Hematopoietic multipotent progenitor cell treated with erythropoietin and hydrocortisone succinate and interleukin-3 and kit ligand, for 4 days (in vitro differentiated cells): ENCODE data around the gene ANTXR1.
"Not testable (repeated sequence)": the region's sequence is repeated elsewhere in the genome, so short reads cannot be mapped to it uniquely, and the experiment has no call there.

Experiments used
- DNase-seq: peaks from one replicate; pipeline ENCODE4 v3.0.0-alpha.2; 2015

ANTXR1 gene

DNA sequence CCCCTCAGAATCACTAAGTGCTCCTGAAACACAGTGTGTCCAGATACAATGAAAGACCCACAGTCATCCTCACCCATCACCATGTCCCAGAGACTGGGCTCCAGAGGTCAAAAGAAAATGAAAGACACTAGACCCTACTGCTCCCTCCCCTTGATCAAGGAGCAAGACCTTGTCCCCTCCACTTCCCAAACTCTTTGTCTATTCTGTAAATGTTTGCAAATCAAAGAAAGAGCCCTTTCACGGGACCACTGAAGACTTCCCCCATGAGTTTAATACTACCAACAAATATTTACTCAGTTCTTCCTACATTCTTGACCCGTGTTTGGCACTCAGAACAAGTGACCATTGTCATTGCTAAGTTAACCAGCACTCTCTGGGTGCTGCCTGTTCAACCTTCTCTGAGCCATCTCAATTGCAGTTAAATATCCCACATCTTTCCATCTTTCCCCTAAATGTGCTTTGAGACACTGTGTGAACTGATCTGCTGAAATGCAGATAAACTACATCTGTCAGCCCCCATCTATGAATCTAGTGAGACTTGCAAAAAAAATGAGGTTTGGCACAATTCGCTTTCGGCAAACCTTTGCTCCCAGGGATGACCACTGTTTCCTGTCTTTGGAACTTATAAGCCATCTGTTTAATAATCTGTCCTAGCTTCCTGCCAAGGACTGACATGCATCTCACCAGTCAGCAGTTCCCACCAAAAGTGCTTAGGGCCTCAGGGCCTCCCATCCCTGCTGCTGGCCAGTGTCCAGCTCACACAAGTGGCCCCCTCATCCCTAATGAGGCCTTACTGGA lies 203.8 kb downstream of the ANTXR1 start:
- DNase-seq: peak; percentile 39

DNA sequence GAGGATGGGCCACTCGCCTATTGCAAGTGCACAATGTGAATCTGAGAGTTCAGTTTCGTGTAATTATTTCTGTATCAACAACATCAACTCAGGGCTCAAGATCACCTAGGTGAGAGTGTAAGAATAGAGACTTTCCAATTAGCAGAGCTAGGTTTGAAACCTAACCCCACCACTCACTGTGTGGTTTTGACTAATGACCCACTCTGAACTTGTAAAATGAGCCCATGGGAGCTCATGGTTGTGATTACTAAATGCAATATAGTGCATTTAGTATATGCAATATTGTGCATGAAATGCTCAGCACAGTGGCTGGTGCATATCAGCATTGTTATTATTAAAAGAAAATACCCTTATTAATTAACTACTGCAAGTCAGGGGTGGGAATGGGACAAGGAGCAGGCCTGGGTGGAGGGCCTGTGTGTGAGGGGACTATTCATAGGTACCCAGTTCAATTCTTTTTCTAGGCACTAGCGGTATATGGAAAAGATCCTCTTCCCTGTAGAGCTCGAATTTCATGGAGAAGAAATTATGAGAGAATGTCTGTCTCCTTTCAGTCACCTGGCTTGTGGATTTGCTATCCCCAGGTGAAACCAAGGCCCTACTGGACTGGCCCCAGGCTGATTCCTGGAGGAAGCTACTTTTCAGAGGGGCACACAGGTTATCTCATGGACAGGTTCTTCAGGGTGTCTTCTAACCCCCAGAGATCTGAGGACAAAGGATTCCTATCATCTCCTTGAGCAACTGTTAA lies 204.5 kb downstream of the ANTXR1 start:
- DNase-seq: no peak

DNA sequence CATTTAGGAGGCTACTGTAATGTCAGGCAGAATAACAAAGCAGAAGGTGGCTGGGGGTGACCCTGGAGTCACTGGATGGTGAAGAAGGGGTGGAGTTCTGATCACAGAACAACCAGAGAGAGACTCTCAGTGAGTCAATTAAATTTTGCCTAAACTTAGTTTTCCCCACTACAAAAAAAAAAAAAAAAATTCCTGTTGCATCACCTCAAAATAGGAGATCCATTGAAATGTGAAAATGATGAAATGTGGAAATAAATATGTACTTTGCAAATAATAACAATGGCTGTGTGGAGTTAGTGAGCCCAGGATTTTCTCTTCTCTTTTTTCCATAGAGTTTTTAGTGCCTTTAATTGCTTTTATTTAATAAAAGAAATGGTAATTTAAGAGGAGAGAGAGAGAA lies 208.5 kb downstream of the ANTXR1 start:
- no peak for DNase-seq

DNA sequence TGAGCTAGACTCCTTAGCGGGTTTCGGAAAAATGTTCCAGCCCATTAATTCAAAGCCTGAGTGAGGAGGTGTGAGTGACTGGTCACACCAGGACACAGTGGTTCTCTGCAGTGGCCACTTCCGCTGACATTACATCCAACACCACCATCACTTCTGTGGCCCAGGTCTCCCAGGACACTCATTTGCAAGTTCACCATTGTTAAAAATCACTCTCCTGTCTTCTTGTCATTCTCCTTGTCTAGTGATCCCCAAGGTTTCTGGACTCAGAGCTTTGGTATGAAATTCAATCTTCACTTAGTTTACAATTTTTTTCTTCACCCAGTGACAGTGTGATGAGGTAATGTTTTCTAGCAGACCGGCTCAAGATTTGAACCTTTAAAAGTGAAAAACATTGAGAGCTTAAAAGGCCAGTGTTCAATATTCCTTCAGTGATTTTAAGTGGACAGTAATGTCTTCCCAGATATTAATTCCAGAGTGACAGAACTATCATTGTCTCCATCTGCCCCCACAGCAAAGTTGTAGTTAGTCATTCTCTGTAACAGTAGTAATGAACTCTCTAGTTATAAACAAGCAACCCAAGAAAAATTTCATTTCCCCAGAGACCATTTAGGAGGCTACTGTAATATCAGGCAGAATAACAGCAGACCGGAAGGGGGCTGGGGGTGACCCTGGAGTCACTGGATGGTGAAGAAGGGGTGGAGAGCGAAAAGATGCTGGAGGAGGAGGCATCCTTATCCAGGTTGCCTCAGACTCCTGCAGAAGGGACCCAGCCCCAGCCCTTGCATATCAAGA lies 209.2 kb downstream of the ANTXR1 start:
- DNase-seq: no peak

DNA sequence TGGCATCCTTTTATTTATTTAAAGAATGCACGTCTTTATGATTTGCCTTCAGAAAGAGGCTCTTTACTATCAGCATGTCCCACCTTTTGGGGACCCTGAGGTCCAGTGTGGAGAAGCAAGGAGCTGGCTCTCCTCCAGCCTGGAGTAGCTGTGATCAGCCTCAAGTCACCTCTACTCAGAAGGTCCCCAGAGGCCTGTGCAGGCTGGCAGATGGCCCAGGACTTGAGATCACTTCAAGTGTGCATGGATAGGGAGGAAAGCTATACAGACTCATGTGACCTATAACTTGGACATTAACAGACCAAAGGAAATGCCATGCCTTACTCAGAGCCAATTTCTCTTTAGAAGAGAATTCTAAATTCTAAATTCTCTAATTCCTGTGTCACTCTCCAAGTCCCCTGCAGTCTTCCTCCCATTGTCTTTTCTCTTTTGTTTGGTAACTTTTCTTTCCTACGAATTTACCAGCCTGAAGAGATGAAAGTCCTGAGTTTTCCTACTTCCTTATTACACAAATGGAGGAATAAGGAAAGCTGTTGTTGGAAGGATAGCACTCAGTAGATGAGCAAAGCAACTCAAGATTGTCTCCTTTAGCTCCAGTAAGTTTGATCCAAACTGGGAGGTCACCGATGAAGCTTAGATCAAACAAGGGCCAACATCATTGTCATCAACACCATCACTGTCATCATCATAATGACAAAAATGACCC lies 210.1 kb downstream of the ANTXR1 start:
- DNase-seq: peak; percentile 13

DNA sequence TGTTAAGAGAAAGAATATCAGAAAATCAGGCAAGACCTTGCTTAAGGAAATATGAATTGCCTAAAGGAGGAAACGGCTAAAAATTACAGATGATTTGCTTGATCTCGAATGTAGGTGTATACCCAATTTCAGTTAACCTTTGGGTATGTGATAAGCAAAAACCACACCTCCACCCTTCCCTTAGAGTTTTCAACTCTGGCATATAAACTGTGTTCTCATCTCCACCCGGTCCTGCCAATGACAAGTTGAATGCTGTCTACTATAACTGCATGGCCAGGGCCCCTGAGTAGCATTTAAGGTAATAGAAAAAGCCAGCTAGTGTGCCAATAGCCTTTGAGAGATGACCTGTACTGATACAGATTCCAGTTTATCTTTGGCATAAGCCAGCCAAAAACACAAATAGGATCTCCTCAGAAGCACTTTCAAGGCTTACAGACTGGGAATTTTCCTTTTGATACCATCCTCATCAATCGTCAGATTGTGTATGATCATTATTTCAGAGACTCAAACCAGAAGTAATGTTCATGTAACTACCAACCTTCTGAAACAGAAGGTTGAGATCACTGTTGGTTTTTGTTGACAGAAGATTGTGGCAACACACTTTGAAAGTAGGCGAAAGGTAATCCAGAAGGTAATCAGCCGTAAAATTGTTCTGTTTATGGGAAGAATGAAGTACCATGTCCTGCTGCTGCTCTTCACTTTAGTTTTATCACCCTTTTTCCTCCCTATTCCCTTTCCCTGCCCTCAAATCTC lies 211.0 kb downstream of the ANTXR1 start:
- DNase-seq: no peak

DNA sequence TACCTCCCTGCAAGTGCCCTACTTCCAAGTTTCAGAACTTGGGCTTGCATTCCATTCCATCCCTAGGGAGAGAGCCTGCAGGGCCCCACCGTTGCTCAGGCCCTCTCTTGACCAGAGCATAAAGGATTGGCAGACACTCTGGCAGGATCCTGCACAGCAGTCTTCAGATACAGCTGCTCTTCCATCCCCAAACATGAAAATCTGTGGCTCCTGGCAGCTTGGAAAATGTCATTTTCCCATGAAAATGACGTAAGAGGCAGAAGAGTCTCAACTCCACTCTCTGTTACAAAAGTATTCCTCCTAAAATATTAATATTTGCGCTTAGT lies 211.5 kb downstream of the ANTXR1 start:
- DNase-seq: no peak

DNA sequence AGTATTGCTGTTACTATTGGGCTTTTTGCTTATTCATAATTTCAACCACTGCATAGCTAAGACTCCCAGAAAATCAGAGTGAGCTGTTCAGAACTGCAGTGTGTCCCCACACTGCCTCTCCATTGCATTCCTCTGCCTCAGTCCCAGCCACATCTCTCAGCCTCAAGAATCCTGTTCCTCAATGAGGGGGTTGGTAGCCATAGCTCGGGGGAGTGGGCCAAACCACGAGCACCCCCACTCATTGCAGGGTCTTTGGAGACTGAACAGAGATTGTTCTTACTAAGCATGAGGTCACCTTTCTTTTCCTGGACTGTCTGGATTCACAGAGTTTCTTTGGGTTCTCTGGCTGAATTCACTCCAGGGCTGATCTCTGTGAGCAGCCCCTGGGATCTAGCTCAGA lies 213.0 kb downstream of the ANTXR1 start:
- DNase-seq: no peak

DNA sequence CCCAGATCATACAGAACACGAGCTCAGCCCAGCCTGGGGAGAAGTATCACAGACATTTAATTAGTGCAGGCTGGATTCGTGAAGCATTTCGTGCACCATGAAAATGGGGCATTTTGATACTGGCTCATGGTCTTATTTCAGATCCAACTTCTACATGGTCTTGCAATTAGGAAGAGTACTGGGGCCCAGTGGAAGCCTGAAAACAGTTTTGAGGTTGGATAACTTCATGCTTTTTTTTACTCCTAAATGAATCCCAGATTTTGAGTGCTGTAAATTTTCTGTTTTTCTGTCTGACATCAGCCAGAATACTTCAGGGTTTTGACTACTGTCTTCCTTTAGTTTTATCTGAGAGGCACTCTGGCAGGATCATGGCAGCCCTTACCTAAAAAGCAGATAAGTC lies 213.9 kb downstream of the ANTXR1 start:
- no peak for DNase-seq

DNA sequence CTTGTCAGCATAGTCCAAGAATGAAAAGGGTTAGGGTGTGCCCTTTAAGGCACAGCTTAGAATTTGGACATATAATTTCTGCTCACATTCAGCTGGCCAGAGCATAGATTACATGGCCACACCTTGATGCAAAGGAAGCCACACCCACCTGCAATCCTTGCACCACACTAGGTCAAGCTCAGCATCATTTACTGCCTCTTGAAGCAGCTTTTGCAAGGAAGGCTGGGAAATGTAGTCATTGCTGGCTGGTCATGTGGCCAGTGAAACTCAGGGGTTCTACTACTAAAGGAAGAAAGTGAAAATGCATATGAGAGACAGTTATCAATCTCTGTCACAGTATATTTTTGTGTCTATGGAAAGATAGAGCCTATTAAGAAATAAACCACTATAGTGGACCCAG lies 214.7 kb downstream of the ANTXR1 start:
- no peak for DNase-seq

DNA sequence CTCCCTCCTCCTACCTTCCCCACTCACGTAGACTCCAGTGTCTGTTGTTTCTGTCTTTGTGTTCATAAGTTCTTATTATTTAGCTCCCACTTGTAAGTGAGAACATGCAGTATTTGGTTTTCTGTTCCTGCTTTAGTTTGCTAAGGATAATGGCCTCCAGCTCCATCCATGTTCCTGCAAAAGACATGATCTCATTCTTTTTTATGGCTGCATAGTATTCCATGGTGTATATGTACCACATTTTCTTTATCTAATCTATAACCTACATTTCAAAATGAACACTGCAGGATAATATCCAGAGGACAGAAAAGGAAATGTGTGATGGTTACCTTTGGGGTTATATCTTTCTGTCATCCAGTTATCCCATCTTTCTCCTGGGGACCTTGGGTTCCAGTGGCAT lies 218.0 kb downstream of the ANTXR1 start:
- not testable (repeated sequence) for DNase-seq

DNA sequence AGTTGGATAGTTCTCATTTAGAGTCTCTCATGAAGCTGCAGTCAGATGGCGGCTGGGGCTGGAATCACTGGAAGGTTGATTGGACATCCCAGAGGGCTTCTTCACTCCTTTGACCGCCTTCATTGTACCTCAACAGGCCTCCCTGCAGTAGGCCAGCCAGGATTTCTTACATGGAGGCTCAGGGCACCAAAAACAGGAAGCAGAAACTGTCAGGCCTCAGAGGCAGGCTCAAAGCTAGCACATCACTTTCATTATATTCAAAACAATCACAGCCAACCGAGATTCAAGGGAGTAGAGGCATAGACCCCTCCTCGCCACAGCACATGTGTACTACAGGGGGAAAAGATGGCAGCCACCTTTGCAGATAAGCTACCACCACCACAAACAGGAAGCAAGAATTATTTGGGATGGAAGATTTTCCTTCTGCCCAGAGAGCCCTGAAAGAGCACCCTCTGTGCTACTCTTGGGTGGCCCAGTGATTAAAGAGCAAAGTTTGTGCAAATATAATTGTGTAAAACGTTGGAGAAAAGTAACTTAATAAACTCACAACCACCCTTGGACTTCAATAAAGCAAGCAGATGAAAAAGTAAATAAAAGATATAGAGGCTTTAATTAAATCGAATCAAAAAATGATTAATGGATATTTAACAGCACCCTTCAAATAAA lies 218.8 kb downstream of the ANTXR1 start:
- peak; percentile 10 for DNase-seq

DNA sequence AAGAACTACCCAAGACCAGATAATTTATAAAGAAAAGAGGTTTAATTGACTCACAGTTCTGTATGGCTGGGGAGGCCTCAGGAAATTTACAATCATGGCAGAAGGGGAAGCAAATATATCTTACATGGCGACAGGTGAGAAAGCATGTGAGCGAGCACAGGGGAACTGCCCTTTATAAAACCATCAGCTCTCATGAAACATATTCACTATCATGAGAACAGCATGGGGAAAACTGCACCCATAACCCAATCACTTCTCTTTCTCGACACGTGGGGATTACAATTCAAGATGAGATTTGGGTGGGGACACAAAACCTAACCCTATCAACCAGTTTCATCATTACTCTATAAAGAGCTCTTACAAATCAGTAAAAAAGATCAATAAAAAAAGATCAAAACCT lies 222.9 kb downstream of the ANTXR1 start:
- DNase-seq: not testable (repeated sequence)

DNA sequence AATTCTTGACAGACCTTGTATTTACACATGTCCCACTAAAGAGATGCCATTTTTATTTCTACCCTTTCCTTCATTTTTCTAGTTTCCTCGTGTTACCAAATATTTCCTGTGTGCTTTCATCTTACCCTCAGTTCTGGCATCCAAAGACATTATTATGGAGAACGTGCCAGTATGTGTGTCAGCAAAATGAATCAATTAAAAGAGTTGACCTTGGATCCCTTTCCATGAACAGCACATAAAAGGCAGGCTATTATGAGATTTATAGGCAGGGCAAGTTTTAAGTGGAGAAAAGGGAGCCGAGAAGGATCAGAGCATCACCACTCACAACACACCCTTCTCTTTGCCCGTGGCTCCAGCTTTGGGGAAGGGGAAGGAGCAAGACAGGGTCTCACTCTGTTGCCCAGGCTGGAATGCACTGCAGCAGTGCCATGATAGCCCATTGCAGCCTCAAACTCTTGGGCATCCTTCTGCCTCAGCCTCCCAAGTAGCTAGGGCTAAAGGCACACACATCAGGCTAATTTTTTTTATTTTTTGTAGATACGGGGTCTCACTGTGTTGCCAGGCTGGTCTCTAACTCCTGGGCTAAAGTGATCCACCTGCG lies 224.2 kb downstream of the ANTXR1 start:
- DNase-seq: no peak

DNA sequence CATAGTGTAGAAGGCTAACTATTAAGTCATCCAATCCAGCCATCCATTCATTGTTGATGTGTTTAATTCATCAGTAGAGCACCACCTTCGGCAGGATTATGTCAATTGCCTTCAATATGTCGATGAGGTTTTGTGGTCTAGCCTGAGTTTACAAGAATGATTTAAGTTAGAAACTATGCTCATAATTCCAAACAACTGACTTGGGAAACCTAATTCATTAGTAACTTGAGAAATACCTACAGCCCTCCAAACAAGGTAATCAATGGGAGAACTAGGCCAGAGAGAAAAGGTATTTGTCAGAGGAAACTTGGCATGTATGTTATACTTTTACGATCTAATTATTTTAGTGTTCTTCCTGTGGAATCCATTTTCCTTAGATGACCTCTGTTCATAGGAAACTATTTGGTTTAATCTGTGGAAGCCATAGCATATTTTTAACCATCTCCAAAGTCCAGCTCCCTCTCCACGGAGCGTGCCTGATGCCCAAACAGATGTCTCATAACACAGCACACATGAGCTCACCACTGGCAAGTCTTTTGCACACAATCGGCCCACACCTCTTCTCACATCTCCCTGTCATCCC lies 225.6 kb downstream of the ANTXR1 start:
- no peak for DNase-seq

DNA sequence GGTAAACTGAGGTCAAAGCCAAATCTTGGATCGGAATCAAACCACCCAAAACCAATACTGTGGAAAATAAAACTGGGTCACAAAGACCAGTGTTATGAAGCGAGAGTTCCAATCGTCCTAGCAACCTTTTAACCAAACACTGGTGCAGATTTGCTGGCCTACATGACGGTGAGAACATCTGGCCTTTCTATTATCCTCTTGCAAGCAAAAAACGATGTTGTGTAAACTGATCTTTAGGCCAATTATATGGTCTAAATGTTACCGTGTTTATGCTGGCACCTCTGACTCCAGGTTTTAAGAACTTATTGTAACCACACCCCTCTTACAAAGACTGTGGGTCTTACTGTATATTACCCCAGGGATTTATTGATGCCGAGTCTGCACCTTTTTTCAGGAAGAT lies 228.1 kb downstream of the ANTXR1 start:
- no peak for DNase-seq

DNA sequence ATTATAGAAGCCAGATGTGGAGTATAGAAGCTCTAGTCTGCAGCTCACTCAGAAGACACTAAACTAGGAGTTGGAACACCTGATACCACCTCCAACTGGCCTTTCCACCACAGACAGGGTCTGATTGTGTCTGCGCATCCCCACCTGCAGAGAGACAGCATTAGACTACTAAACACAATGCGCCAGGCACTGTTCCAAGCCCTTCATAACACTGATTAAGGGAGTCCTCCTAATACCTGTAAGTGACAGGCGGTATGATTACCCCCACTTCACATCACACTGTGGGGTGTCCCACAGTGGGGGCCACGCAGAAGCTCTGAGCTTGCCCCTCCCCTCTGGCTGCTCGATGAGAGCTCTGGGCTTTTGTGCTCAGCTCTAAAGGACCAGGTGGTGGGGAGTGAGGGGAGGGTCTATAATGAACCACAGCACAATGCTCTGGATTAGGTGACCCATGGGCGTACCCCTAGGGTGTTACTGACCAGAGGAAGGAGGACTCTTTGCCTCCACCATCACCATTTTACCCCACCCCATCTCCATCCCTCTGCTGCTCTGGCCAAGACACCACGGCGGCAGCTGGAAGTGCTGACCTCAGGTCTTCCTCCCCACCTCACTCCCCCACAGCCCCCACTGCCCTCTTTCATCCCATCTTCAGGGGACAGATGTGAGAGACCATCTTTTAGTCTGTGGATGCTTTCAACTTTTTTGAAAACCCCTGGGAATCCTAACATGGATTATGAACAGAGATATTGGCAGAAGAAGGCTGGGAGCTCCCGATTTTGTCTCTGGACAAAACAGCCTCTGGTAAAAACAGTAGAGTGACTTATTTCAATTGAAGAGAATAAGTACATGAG lies 228.9 kb downstream of the ANTXR1 start:
- DNase-seq: no peak

DNA sequence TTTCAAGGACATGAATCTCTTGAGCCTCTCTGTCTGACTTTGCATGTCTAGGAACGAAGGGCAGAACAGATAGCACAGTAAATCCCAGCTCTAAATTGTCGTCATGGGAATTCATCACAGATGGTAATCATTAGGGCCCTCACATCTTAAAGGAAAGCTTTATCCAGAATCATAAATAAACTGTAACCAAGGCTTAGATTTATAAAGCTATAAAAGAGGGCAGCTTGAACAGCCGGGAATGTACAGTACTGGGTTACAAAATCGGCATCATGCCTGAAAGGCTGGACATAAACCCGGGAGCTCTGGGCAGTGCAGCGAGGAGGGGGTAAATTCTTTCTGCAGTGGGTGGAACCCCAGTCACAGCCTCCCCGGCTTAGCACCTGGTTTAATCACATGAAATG lies 229.7 kb downstream of the ANTXR1 start:
- no peak for DNase-seq

DNA sequence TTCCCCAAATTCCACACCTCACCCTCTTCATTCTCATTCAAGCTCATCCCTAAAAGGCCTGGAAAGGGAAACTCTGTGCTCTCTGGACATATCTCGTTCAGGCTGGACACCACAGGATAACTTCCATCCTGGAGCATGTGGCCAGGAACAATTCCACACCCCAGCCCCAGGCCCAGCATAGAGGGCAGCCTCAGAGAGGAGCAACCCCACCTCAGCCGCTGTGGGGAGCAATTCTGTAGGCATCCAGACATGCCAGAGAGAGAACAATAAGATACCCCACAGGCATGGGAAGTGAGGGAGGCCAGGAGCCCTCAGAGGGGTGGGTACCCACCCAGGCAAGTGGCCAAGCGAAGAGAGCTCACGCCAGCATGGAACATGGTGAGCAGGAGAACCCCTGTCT lies 230.7 kb downstream of the ANTXR1 start:
- no peak for DNase-seq

DNA sequence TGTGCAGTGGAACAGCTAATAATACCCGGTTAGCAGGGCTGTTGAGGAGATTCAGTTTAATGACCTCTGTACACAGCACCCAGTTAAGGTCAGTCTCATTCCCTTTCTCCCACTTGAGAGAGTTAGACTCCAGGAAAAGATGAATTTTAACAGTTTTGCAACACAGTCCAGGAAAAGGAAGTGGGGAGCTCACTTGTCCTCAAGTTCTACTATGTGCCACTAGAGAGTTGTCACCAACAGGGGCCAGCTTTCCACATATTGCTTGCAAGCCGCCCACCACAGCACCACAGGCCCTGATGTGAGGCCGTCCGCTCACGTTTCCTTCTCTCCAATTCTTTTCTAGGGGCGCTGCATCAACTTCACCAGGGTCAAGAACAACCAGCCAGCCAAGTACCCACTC lies 231.9 kb downstream of the ANTXR1 start:
- no peak for DNase-seq
